ENCODE results near the gene FGF23.

DNA sequence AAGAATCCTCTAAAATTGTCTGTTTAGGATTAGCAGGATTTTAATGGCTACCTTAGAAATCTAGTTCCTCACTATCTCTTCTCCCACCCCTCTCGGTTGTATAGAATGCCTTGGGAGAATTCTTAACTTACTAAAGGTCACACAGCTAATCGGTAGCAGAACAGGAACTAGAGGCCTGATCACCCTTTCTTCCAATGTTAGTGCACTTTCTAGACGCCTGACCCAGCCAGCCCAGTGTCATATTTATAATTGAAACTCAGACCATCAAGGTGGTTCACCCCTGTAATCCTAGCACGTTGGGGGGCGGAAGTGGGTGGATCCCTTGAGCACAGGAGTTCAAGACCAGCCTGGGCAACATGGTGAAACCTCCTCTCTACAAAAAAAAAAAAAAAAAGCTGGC lies 56.8 kb downstream of the FGF23 start:
- TF ChIP-seq POLR2AphosphoS5 (IDR thresholded peaks at IDR 0.05; ENCODE audit: low read depth, low read length) (no peak), TAF1 (IDR thresholded peaks at IDR 0.05; ENCODE audit: borderline replicate concordance, insufficient read depth, low read length) (no peak)

All from PFSK-1 (cell line).